Measurements from ENCODE around the gene MRGPRG.

Gene MRGPRG

GRCh38 chr11:3181725-3182461 is 36.7 kb downstream of the MRGPRG start:
- CTCF ChIA-PET: no interaction called here
- TF ChIP-seq, protein P1, sequence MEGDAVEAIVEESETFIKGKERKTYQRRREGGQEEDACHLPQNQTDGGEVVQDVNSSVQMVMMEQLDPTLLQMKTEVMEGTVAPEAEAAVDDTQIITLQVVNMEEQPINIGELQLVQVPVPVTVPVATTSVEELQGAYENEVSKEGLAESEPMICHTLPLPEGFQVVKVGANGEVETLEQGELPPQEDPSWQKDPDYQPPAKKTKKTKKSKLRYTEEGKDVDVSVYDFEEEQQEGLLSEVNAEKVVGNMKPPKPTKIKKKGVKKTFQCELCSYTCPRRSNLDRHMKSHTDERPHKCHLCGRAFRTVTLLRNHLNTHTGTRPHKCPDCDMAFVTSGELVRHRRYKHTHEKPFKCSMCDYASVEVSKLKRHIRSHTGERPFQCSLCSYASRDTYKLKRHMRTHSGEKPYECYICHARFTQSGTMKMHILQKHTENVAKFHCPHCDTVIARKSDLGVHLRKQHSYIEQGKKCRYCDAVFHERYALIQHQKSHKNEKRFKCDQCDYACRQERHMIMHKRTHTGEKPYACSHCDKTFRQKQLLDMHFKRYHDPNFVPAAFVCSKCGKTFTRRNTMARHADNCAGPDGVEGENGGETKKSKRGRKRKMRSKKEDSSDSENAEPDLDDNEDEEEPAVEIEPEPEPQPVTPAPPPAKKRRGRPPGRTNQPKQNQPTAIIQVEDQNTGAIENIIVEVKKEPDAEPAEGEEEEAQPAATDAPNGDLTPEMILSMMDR (IDR thresholded peaks at IDR 0.05; ENCODE audit: control extremely low read depth, extremely low read depth, low read depth, missing control alignments): no peak
- POLR2A ChIA-PET: no interaction called here
- DNase-seq (ENCODE audit: extremely low spot score): no peak

DNA sequence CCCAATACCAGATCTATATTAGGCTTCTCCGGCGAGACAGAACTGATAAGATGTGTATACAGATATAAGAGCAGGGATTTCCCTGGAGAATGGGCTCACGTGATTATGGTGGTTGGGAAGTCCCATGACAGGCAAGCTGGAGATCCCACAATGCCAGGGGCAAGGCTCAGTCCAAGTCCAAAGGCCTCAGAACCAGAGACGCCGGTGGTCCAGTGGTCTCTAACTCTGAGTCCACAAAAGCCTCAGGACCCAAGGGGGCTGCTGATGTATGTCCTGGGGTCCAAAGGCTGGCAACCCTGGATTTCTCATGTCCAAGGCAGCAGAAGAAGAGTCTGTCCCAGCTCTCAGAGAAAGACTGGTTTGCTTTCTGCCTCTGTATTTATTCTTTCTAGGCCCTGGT is 37.7 kb downstream of the MRGPRG start:
- ChIA-PET CTCF (no interaction called here), POLR2A (no interaction called here)
- no peak for DNase-seq (ENCODE audit: extremely low spot score)
- TF ChIP-seq, protein P1 (IDR thresholded peaks at IDR 0.05; ENCODE audit: control extremely low read depth, extremely low read depth, low read depth, missing control alignments): no peak

DNA sequence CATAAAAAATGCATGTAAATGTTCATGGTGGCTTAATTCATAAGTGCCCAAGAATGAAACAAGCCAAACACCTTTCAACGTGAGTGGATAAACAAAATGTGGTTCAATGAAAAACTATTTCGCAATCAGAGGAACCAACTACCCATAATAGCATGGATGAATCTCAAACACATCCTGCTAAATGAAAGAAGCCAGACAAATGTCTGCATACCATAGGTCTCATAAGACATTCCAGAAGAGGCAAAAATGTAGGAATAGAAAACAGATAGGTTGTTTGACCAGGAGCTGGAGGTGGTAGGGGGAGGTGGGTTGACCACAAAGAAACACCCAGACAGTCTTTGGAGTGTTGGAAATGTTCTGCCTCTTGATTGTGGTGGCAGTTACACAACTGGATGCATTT is 40.3 kb downstream of the MRGPRG start:
- CTCF ChIA-PET: no interaction called here
- no peak for DNase-seq (ENCODE audit: extremely low spot score)
- TF ChIP-seq, protein P1 (IDR thresholded peaks at IDR 0.05; ENCODE audit: control extremely low read depth, extremely low read depth, low read depth, missing control alignments): no peak
- POLR2A ChIA-PET: no interaction called here

DNA sequence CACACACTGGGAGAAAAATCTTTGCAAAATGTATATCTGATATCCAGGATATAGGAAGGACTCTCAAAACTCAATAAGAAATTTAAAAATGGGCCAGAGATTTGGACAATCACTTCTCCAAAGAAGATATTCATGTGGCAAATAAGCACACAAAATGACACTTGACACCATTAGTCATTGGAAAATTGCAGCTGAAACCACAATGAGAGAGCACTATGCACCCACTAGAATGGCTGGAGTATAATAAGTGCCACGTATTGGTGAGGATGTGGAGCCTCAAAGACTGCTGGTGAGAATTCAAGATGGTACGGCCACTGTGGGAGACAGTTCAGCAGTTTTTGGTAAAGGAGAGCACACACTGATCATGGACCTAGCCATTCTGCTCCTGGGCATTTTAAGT is 40.7 kb downstream of the MRGPRG start:
- ChIA-PET POLR2A (no interaction called here), CTCF (no interaction called here)
- TF ChIP-seq, protein P1 (IDR thresholded peaks at IDR 0.05; ENCODE audit: control extremely low read depth, extremely low read depth, low read depth, missing control alignments): no peak
- no peak for DNase-seq (ENCODE audit: extremely low spot score)

GRCh38 chr11:3176487-3176886 is 42.1 kb downstream of the MRGPRG start:
- DNase-seq (ENCODE audit: extremely low spot score): no peak
- TF ChIP-seq, protein P1 (IDR thresholded peaks at IDR 0.05; ENCODE audit: control extremely low read depth, extremely low read depth, low read depth, missing control alignments): no peak
- ChIA-PET CTCF (no interaction called here), POLR2A (no interaction called here)

DNA sequence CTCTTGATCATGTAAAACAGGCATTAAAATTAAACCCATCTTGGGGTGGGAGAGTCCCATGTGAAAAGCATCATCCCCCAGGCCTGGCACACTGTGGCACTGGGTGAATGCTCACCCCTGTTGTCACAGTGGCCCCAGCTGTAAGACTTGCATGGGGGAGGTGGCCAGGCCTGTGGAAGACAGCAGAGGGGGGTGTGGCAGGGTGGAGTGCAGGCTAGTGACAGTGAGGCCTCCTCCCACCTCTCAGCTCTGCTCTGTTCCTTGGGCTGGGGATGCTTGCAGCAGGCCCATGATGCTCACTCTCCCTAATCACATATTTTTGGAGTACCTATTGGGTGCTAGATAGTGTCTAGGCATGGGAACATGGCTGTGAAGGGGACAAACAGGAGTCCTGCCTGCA is 43.4 kb downstream of the MRGPRG start:
- no peak for DNase-seq (ENCODE audit: extremely low spot score)
- ChIA-PET POLR2A (no interaction called here), CTCF (no interaction called here)
- TF ChIP-seq, protein P1 (IDR thresholded peaks at IDR 0.05; ENCODE audit: control extremely low read depth, extremely low read depth, low read depth, missing control alignments): no peak

Data from GM10248 (cell line).